ENCODE measurements around the gene SLC4A1. TPM values are rescaled to one million over a fixed set of nuclear protein-coding genes. Genes with fewer than 3 reads are reported as not detected.

SLC4A1 gene
- total RNA-seq, 1 donor from 2014 or later = not detected

DNA sequence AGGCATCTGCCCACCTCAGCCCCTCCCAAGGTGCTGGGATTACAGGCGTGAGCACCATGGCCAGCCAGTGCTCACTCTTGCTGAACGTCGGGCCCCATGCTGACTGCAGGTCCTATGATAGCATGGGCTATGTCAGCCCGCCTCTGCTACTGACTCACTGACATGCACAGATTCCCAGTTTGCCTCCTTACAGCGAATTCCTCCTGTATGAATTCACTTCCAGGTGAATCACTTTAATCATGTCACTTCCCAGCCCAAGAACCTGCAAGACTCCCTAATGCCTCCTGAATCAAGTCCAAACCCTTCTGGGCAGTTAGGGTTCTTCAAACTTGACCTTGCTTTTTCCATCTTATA is 32.4 kb downstream of the SLC4A1 start:
- no peak overlapping the region for H3K4me3 Mint-ChIP-seq (ENCODE audit: unreplicated experiment)
- DNase-seq = no peak
- H3K36me3 Mint-ChIP-seq (ENCODE audit: unreplicated experiment) = no peaks in the 10 kb centered on the region
- TF ChIP-seq, protein P1, sequence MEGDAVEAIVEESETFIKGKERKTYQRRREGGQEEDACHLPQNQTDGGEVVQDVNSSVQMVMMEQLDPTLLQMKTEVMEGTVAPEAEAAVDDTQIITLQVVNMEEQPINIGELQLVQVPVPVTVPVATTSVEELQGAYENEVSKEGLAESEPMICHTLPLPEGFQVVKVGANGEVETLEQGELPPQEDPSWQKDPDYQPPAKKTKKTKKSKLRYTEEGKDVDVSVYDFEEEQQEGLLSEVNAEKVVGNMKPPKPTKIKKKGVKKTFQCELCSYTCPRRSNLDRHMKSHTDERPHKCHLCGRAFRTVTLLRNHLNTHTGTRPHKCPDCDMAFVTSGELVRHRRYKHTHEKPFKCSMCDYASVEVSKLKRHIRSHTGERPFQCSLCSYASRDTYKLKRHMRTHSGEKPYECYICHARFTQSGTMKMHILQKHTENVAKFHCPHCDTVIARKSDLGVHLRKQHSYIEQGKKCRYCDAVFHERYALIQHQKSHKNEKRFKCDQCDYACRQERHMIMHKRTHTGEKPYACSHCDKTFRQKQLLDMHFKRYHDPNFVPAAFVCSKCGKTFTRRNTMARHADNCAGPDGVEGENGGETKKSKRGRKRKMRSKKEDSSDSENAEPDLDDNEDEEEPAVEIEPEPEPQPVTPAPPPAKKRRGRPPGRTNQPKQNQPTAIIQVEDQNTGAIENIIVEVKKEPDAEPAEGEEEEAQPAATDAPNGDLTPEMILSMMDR (IDR thresholded peaks at IDR 0.05; ENCODE audit: partially characterized antibody, unreplicated experiment) = no peak
- H3K27ac Mint-ChIP-seq (ENCODE audit: unreplicated experiment) = no peak overlapping the region
- peaks cover 3% of the 10 kb centered on the region for H3K4me1 Mint-ChIP-seq (ENCODE audit: low read depth, unreplicated experiment)
- peaks cover 2% of the 10 kb centered on the region for H3K9me3 Mint-ChIP-seq (ENCODE audit: unreplicated experiment)
- H3K27me3 Mint-ChIP-seq (ENCODE audit: unreplicated experiment) = no peaks in the 10 kb centered on the region

DNA sequence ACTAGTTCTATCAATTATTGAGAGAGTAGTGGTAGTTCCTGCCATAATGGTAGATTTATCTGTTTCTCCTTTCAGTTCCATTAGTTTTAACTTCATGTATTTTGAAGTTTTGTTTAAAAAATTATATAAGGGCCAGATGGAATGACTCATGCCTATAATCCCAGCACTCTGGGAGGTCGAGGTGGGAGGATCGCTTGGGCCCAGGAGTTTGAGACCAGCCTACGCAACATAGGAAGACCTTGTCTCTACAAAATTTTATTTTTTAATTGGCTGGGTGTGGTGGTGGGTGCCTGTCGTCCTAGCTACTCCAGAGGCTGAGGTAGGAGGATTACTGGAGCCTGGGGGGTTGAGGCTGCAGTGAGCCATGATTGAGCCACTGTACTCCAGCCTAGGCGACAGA is 34.4 kb downstream of the SLC4A1 start:
- Mint-ChIP-seq H3K4me1 (ENCODE audit: low read depth, unreplicated experiment) (peaks cover 11% of the 10 kb centered on the region), H3K4me3 (ENCODE audit: unreplicated experiment) (no peak overlapping the region), H3K9me3 (ENCODE audit: unreplicated experiment) (peaks cover 2% of the 10 kb centered on the region), H3K36me3 (ENCODE audit: unreplicated experiment) (no peaks in the 10 kb centered on the region), H3K27ac (ENCODE audit: unreplicated experiment) (no peak overlapping the region), H3K27me3 (ENCODE audit: unreplicated experiment) (peaks cover 2% of the 10 kb centered on the region)
- TF ChIP-seq, protein P1 (IDR thresholded peaks at IDR 0.05; ENCODE audit: partially characterized antibody, unreplicated experiment) = no peak
- DNase-seq = no peak

DNA sequence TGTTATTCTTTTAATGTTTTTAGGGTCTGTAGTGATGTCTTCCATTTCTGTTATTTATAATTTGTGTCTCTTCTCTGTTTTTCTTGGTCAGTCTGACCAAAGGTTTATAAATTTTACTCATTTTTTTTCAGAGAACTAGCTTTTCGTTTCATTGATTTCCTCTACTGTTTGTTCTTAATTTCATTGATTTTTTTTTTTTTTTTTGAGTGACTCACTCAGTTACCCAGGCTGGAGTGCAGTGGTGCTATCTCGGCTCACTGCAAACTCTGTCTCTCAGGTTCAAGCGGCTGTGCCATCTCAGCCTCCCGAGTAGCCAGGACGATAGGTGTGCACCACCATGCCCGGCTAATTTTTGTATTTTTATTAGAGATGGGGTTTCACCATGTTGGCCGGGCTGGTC is 35.9 kb downstream of the SLC4A1 start:
- Mint-ChIP-seq H3K4me3 (ENCODE audit: unreplicated experiment) (no peak overlapping the region), H3K27ac (ENCODE audit: unreplicated experiment) (no peak overlapping the region), H3K9me3 (ENCODE audit: unreplicated experiment) (peaks cover 2% of the 10 kb centered on the region), H3K27me3 (ENCODE audit: unreplicated experiment) (peaks cover 2% of the 10 kb centered on the region), H3K36me3 (ENCODE audit: unreplicated experiment) (no peaks in the 10 kb centered on the region), H3K4me1 (ENCODE audit: low read depth, unreplicated experiment) (peaks cover 11% of the 10 kb centered on the region)
- TF ChIP-seq, protein P1 (IDR thresholded peaks at IDR 0.05; ENCODE audit: partially characterized antibody, unreplicated experiment) = no peak
- no peak for DNase-seq

DNA sequence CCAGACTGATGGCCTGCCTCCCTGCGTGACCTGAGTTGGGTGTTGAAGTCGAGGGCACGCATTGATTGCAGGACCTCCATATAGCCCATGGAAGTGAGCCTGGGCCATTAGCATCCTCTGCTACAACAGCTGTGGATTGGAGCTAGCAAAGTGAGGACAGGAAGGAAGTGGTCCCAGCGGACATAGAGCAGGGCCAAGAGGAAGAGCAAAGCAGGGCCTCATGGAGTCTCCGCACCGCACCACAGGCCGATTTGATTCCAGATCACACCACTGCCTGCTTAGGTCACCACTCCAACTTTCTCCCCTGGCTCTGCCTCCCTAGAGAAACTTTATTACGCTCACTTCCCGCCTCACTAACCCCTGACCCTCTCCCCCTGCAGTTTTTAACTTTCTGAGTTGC is 37.8 kb downstream of the SLC4A1 start:
- Mint-ChIP-seq H3K36me3 (ENCODE audit: unreplicated experiment) (no peaks in the 10 kb centered on the region), H3K27ac (ENCODE audit: unreplicated experiment) (peak overlapping the region; percentile 62)

DNA sequence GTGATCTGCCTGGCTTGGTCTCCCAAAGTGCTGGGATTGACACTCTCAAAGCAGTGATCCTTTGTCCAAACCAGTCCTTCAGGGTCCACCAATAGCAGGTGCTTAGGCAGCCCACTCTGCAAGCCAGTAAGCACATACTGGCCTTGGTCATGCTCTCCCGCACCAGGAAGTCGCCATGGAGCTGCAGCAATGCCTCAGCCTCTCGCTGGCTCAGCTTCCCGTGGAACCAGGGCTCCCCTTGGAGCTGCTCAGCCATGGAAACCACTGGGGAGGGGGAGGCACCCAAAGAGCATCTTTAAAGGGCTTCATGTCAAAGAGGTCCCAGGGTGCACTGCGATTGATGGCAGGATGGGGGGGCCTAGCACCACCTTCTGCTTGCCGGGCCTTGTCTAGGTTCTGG is 38.8 kb downstream of the SLC4A1 start:
- Mint-ChIP-seq H3K4me1 (ENCODE audit: low read depth, unreplicated experiment) (peaks cover 8% of the 10 kb centered on the region), H3K9me3 (ENCODE audit: unreplicated experiment) (no peaks in the 10 kb centered on the region)

More for the DNA sequence above, 37.8 kb downstream of the SLC4A1 start:
- DNase-seq = no peak
- Mint-ChIP-seq H3K4me3 (ENCODE audit: unreplicated experiment) (no peak overlapping the region), H3K27me3 (ENCODE audit: unreplicated experiment) (peaks cover 2% of the 10 kb centered on the region), H3K9me3 (ENCODE audit: unreplicated experiment) (peaks cover 2% of the 10 kb centered on the region), H3K4me1 (ENCODE audit: low read depth, unreplicated experiment) (peaks cover 9% of the 10 kb centered on the region)
- TF ChIP-seq, protein P1 (IDR thresholded peaks at IDR 0.05; ENCODE audit: partially characterized antibody, unreplicated experiment) = no peak

More for the DNA sequence above, 38.8 kb downstream of the SLC4A1 start:
- Mint-ChIP-seq H3K27ac (ENCODE audit: unreplicated experiment) (no peak overlapping the region), H3K36me3 (ENCODE audit: unreplicated experiment) (no peaks in the 10 kb centered on the region), H3K27me3 (ENCODE audit: unreplicated experiment) (peaks cover 2% of the 10 kb centered on the region), H3K4me3 (ENCODE audit: unreplicated experiment) (no peak overlapping the region)
- TF ChIP-seq, protein P1 (IDR thresholded peaks at IDR 0.05; ENCODE audit: partially characterized antibody, unreplicated experiment) = no peak
- DNase-seq = no peak
